Adipocyte (in vitro differentiated cells): ENCODE measurements around the gene PLD1.

Experiments
- DNase-seq: peaks from one replicate; pipeline ENCODE4 v3.0.0-alpha.2; 2015; ENCODE audit warnings: low read depth
- H3K27me3 ChIP-seq: replicated peaks from 2 replicates; pipeline ENCODE4 v1.7.0; 2013; ENCODE audit warnings: mild to moderate bottlenecking, low read length, moderate library complexity; ENCODE audit not compliant: control insufficient read depth, insufficient read depth
- H3K36me3 ChIP-seq: 2 replicates; pipeline ENCODE4 v1.7.0; 2013; ENCODE audit warnings: low read length, mild to moderate bottlenecking, moderate library complexity; ENCODE audit not compliant: control insufficient read depth, insufficient read depth, severe bottlenecking
- H3K4me1 ChIP-seq: 2 replicates; pipeline ENCODE4 v1.7.0; 2013; ENCODE audit warnings: mild to moderate bottlenecking, low read length, moderate library complexity; ENCODE audit not compliant: control insufficient read depth, insufficient read depth
- H3K4me3 ChIP-seq: 2 replicates; pipeline ENCODE4 v1.7.0; 2013; ENCODE audit warnings: mild to moderate bottlenecking, low read length, moderate library complexity
- H3K9ac ChIP-seq: 2 replicates; pipeline ENCODE4 v1.7.0; 2013; ENCODE audit warnings: mild to moderate bottlenecking, low read length, moderate library complexity
- H3K9me3 ChIP-seq: 2 replicates; pipeline ENCODE4 v1.7.0; 2013; ENCODE audit warnings: mild to moderate bottlenecking, low read length, moderate library complexity; ENCODE audit not compliant: control insufficient read depth

PLD1 gene

GRCh38 chr3:171835116-171835515 lies 24.8 kb upstream of the PLD1 start:
- no peak for DNase-seq
- H3K27me3 ChIP-seq = no peaks in the 10 kb centered on the region
- H3K4me3 ChIP-seq = no peak overlapping the region
- no peaks in the 10 kb centered on the region for H3K36me3 ChIP-seq
- H3K9me3 ChIP-seq = no peaks in the 10 kb centered on the region
- no peak overlapping the region for H3K9ac ChIP-seq
- H3K4me1 ChIP-seq = peaks cover 65% of the 10 kb centered on the region

- Histone ChIP-seq H3K27me3 (no peaks in the 10 kb centered on the region), H3K36me3 (no peaks in the 10 kb centered on the region), H3K9me3 (no peaks in the 10 kb centered on the region), H3K9ac (peak overlapping the region; percentile 28), H3K4me1 (peaks cover 72% of the 10 kb centered on the region), H3K4me3 (no peak overlapping the region)
- DNase-seq = no peak
Observed at GRCh38 chr3:171834461-171834801, 24.1 kb upstream of the PLD1 start.

GRCh38 chr3:171833789-171834460 lies 23.6 kb upstream of the PLD1 start:
- Histone ChIP-seq H3K9ac (peak overlapping the region; percentile 31), H3K4me3 (no peak overlapping the region), H3K36me3 (no peaks in the 10 kb centered on the region), H3K27me3 (no peaks in the 10 kb centered on the region), H3K9me3 (no peaks in the 10 kb centered on the region), H3K4me1 (peaks cover 72% of the 10 kb centered on the region)
- peak; percentile 59 for DNase-seq

GRCh38 chr3:171832989-171833388 lies 22.7 kb upstream of the PLD1 start:
- Histone ChIP-seq H3K9me3 (no peaks in the 10 kb centered on the region), H3K27me3 (no peaks in the 10 kb centered on the region)
- DNase-seq = peak; percentile 45

GRCh38 chr3:171831936-171832335 lies 21.7 kb upstream of the PLD1 start:
- H3K4me3 ChIP-seq = peak overlapping the region; percentile 3
- H3K4me1 ChIP-seq = peaks cover 53% of the 10 kb centered on the region
- no peaks in the 10 kb centered on the region for H3K27me3 ChIP-seq
- no peaks in the 10 kb centered on the region for H3K9me3 ChIP-seq
- no peaks in the 10 kb centered on the region for H3K36me3 ChIP-seq
- DNase-seq = peak; percentile 80
- no peak overlapping the region for H3K9ac ChIP-seq

More at GRCh38 chr3:171832989-171833388, 22.7 kb upstream of the PLD1 start:
- Histone ChIP-seq H3K9ac (peak overlapping the region; percentile 31), H3K4me3 (no peak overlapping the region), H3K4me1 (peaks cover 63% of the 10 kb centered on the region), H3K36me3 (no peaks in the 10 kb centered on the region)

- H3K36me3 ChIP-seq = no peaks in the 10 kb centered on the region
- no peaks in the 10 kb centered on the region for H3K27me3 ChIP-seq
- H3K9me3 ChIP-seq = no peaks in the 10 kb centered on the region
- DNase-seq = no peak
- no peak overlapping the region for H3K9ac ChIP-seq
- peaks cover 53% of the 10 kb centered on the region for H3K4me1 ChIP-seq
- H3K4me3 ChIP-seq = no peak overlapping the region
Observed at GRCh38 chr3:171830518-171830875, 20.2 kb upstream of the PLD1 start.

GRCh38 chr3:171829841-171830517 lies 19.7 kb upstream of the PLD1 start:
- H3K9ac ChIP-seq = no peak overlapping the region
- H3K36me3 ChIP-seq = no peaks in the 10 kb centered on the region
- no peak overlapping the region for H3K4me3 ChIP-seq
- peaks cover 57% of the 10 kb centered on the region for H3K4me1 ChIP-seq
- peak; percentile 78 for DNase-seq
- H3K27me3 ChIP-seq = no peaks in the 10 kb centered on the region
- no peaks in the 10 kb centered on the region for H3K9me3 ChIP-seq

GRCh38 chr3:171828902-171829770 lies 18.9 kb upstream of the PLD1 start:
- peak; percentile 48 for DNase-seq
- Histone ChIP-seq H3K4me3 (no peak overlapping the region), H3K9ac (no peak overlapping the region), H3K36me3 (no peaks in the 10 kb centered on the region), H3K27me3 (no peaks in the 10 kb centered on the region), H3K4me1 (peaks cover 59% of the 10 kb centered on the region), H3K9me3 (no peaks in the 10 kb centered on the region)

- DNase-seq = no peak
- Histone ChIP-seq H3K9me3 (no peaks in the 10 kb centered on the region), H3K36me3 (no peaks in the 10 kb centered on the region), H3K4me3 (no peak overlapping the region), H3K9ac (no peak overlapping the region), H3K27me3 (no peaks in the 10 kb centered on the region), H3K4me1 (peaks cover 50% of the 10 kb centered on the region)
Observed at GRCh38 chr3:171827836-171828458, 17.7 kb upstream of the PLD1 start.

- H3K4me3 ChIP-seq = no peak overlapping the region
- peaks cover 44% of the 10 kb centered on the region for H3K4me1 ChIP-seq
- no peaks in the 10 kb centered on the region for H3K9me3 ChIP-seq
- H3K9ac ChIP-seq = no peak overlapping the region
- no peaks in the 10 kb centered on the region for H3K27me3 ChIP-seq
- no peak for DNase-seq
- no peaks in the 10 kb centered on the region for H3K36me3 ChIP-seq
Observed at GRCh38 chr3:171827385-171827784, 17.1 kb upstream of the PLD1 start.
